Neutrophil (primary cell): ENCODE results near the gene TIMP4.

Experiments
- H3K27ac ChIP-seq: fragments of 200-600 bp; sonication (generic); 2 replicates; pipeline ENCODE4 v1.5.1; 2016; ENCODE audit warnings: mild to moderate bottlenecking, moderate library complexity
- H3K27me3 ChIP-seq: fragments of 200-600 bp; sonication (generic); 2 replicates; pipeline ENCODE4 v1.6.0; 2016; ENCODE audit warnings: mild to moderate bottlenecking
- H3K36me3 ChIP-seq: fragments of 200-600 bp; sonication (generic); 2 replicates; pipeline ENCODE4 v1.5.1; 2017
- H3K4me1 ChIP-seq, 2 experiments: fragments of 200-600 bp in 1 of 2; sonication (generic) in 1 of 2; 1 replicate in 1 of 2; 2 replicates in 1 of 2; pipeline versions ENCODE4 v1.5.1 to v1.6.1; 2013 to 2016; ENCODE audit warnings: low read depth in 1 of 2, low read length in 1 of 2, mild to moderate bottlenecking in 1 of 2, moderate library complexity in 1 of 2; ENCODE audit not compliant: control insufficient read depth in 1 of 2, insufficient read depth in 1 of 2
- H3K4me3 ChIP-seq, 2 experiments: fragments of 200-600 bp in 1 of 2; sonication (generic) in 1 of 2; 1 replicate in 1 of 2; 2 replicates in 1 of 2; pipeline ENCODE4 v1.5.1; 2013 to 2016; ENCODE audit warnings: low read depth in 1 of 2, low read length in 1 of 2, mild to moderate bottlenecking in 1 of 2, moderate library complexity in 1 of 2
- H3K9me3 ChIP-seq: fragments of 200-600 bp; sonication (generic); 2 replicates; pipeline ENCODE4 v1.5.1; 2016
- CTCF ChIP-seq: fragments of 200-600 bp; sonication (generic); IDR thresholded peaks from 2 replicates; pipeline ENCODE4 v1.5.1; 2016; ENCODE audit warnings: antibody characterized with exemption

The TIMP4 gene

GRCh38 chr3:12158387-12159226, at the start of gene TIMP4:
Gene TIMP4, minus strand, starts transcription at chr3:12158912. Its CDS starts 72 bp downstream, at chr3:12158840.
- H3K4me3 ChIP-seq = no peak within 1 kb of the TSS
- no peaks in the 10 kb centered on the region for H3K4me1 ChIP-seq
- H3K27me3 ChIP-seq = peaks cover 74% of the 10 kb centered on the region
- no peaks in the 10 kb centered on the region for H3K36me3 ChIP-seq
- H3K9me3 ChIP-seq = no peaks in the 10 kb centered on the region
- H3K27ac ChIP-seq = no peak within 1 kb of the TSS
- TF ChIP-seq CTCF = no peak

GRCh38 chr3:12205171-12205570, 46.5 kb upstream of the TIMP4 start:
- no peak for TF ChIP-seq CTCF
- peaks cover 6% of the 10 kb centered on the region for H3K27me3 ChIP-seq
- no peaks in the 10 kb centered on the region for H3K36me3 ChIP-seq
- H3K4me1 ChIP-seq = peaks cover 12 to 13% of the 10 kb centered on the region in 2 experiments
- no peak overlapping the region for H3K4me3 ChIP-seq
- H3K9me3 ChIP-seq = no peaks in the 10 kb centered on the region
- H3K27ac ChIP-seq = no peak overlapping the region

GRCh38 chr3:12201813-12202212, 43.1 kb upstream of the TIMP4 start:
- no peaks in the 10 kb centered on the region for H3K36me3 ChIP-seq
- peaks cover 6% of the 10 kb centered on the region for H3K27me3 ChIP-seq
- H3K4me1 ChIP-seq = peaks cover 12 to 13% of the 10 kb centered on the region in 2 experiments
- no peaks in the 10 kb centered on the region for H3K9me3 ChIP-seq
- no peak overlapping the region for H3K4me3 ChIP-seq
- TF ChIP-seq CTCF = no peak
- no peak overlapping the region for H3K27ac ChIP-seq

- peaks cover 35 to 37% of the 10 kb centered on the region in 2 experiments for H3K4me1 ChIP-seq
- H3K9me3 ChIP-seq = no peaks in the 10 kb centered on the region
- no peak overlapping the region for H3K27ac ChIP-seq
- H3K27me3 ChIP-seq = peaks cover 4% of the 10 kb centered on the region
- no peak overlapping the region for H3K4me3 ChIP-seq
- no peak for TF ChIP-seq CTCF
- no peaks in the 10 kb centered on the region for H3K36me3 ChIP-seq
Measured at GRCh38 chr3:12198301-12198700, 39.6 kb upstream of the TIMP4 start.

GRCh38 chr3:12197475-12197874, 38.8 kb upstream of the TIMP4 start:
- Histone ChIP-seq H3K4me3 (no peak overlapping the region), H3K36me3 (no peaks in the 10 kb centered on the region), H3K4me1 (peaks cover 43 to 45% of the 10 kb centered on the region in 2 experiments), H3K9me3 (no peaks in the 10 kb centered on the region), H3K27ac (no peak overlapping the region), H3K27me3 (no peaks in the 10 kb centered on the region)
- no peak for TF ChIP-seq CTCF
